ENCODE measurements around the gene QSOX2. TPM values are rescaled to one million over a fixed set of nuclear protein-coding genes. Genes with fewer than 3 reads are reported as not detected.
A peak's percentile ranks its signal among the peaks of the same experiment; 100 is the strongest.
"Not testable (repeated sequence)": the region's sequence is repeated elsewhere in the genome, so short reads cannot be mapped to it uniquely, and the experiment has no call there.

Gene QSOX2
- polyA plus RNA-seq, 6 donors from 2014 or later = 2.8 to 4.6 (median 3.7) TPM

- DNase-seq (no peak), ATAC-seq (ENCODE audit: low read depth in 2 of 2) (no peak)
- peak overlapping the region; percentile 75 to 99 (median 90) for H3K4me3 Mint-ChIP-seq
- no peaks in the 10 kb centered on the region for H3K9me3 Mint-ChIP-seq
- H3K27me3 Mint-ChIP-seq = no peaks in the 10 kb centered on the region
- peaks cover 66 to 87% (median 86%) of the 10 kb centered on the region in 3 donors for H3K4me1 Mint-ChIP-seq
- H3K27ac Mint-ChIP-seq = peak overlapping the region; percentile 67 to 97 (median 91)
- H3K36me3 Mint-ChIP-seq = peaks cover 3 to 12% of the 10 kb centered on the region in 2 donors
Observed at GRCh38 chr9:136238342-136238732, 7.3 kb downstream of the QSOX2 start.

DNA sequence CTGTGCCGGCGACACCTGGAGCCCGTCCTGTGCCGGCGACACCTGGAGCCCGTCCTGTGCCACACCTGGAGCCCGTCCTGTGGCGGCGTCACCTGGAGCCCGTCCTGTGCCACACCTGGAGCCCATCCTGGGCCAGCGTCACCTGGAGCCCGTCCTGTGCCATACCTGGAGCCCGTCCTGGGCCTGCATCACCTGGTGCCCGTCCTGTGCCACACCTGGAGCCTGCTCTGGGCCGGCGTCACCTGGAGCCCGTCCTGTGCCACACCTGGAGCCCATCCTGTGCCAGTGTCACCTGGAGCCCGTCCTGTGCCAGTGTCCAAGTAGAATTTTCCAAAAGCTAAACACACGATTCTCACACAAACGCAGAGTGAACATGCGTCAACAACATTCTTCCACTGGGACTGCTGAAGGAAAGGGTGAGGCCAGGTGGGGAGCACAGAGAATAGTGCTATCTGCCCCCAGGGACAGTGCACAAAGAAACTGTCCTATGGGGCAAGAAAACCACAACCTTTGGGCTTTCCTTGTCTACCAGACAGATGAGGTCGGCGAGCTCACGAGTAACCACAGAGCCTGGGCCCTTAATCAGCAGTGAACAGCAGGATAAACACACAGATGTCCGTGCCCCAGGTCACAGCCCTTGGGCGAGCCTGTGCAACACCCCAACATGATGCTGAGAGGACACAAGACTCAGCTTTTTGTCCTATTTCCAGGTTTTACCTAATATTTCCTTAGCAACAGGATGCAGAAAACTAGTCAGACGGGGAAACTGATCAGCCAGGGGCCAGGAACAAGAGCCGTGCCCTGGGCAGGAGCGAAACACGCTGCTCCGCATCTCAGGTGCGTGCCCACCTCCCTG is 7.9 kb downstream of the QSOX2 start:
- H3K4me3 Mint-ChIP-seq = peak overlapping the region; percentile 75 to 99 (median 90)
- H3K27ac Mint-ChIP-seq = peak overlapping the region; percentile 38 to 97 (median 91)
- no peaks in the 10 kb centered on the region for H3K27me3 Mint-ChIP-seq
- H3K36me3 Mint-ChIP-seq = peaks cover 5 to 15% of the 10 kb centered on the region in 2 donors
- ATAC-seq (ENCODE audit: low read depth in 2 of 2) (no peak), DNase-seq (no peak)
- peaks cover 65 to 87% (median 85%) of the 10 kb centered on the region in 3 donors for H3K4me1 Mint-ChIP-seq
- no peaks in the 10 kb centered on the region for H3K9me3 Mint-ChIP-seq

DNA sequence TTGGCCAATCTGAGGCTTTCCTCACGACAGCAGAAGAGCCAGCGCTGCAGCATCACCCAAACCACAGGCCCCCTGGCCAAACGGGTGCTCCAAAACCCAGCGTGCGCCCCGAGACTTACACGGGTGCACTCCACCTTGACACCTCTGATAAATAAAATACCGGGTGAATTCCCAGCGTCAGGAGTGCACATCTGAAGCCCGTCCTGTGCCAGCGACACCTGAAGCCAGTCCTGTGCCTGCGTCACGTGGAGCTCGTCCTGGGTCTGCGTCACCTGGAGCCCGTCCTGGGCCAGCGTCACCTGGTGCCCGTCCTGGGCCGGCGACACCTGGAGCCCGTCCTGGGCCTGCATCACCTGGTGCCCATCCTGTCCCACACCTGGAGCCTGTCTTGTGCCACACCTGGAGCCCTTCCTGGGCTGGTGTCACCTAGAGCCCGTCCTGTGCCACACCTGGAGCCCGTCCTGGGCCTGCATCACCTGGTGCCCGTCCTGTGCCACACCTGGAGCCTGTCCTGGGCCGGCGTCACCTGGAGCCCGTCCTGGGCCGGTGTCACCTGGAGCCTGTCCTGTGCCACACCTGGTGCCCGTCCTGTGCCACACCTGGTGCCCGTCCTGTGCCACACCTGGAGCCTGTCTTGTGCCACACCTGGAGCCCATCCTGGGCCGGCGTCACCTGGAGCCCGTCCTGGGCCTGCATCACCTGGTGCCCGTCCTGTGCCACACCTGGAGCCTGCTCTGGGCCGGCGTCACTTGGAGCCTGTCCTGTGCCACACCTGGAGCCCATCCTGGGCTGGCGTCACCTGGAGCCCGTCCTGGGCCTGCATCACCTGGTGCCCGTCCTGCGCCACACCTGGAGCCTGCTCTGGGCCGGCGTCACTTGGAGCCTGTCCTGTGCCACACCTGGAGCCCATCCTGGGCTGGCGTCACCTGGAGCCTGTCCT is 8.9 kb downstream of the QSOX2 start:
- DNase-seq; H3K27me3 Mint-ChIP-seq; H3K9me3 Mint-ChIP-seq; ATAC-seq (ENCODE audit: low read depth in 2 of 2): not testable (repeated sequence)
- Mint-ChIP-seq H3K4me1 (peaks cover 65 to 87% (median 82%) of the 10 kb centered on the region in 3 donors), H3K4me3 (peak overlapping the region in 2 of 8 donors; percentile 21 to 64), H3K36me3 (peaks cover 5 to 15% of the 10 kb centered on the region in 2 donors), H3K27ac (peak overlapping the region in 2 of 6 donors; percentile 12 to 54)

DNA sequence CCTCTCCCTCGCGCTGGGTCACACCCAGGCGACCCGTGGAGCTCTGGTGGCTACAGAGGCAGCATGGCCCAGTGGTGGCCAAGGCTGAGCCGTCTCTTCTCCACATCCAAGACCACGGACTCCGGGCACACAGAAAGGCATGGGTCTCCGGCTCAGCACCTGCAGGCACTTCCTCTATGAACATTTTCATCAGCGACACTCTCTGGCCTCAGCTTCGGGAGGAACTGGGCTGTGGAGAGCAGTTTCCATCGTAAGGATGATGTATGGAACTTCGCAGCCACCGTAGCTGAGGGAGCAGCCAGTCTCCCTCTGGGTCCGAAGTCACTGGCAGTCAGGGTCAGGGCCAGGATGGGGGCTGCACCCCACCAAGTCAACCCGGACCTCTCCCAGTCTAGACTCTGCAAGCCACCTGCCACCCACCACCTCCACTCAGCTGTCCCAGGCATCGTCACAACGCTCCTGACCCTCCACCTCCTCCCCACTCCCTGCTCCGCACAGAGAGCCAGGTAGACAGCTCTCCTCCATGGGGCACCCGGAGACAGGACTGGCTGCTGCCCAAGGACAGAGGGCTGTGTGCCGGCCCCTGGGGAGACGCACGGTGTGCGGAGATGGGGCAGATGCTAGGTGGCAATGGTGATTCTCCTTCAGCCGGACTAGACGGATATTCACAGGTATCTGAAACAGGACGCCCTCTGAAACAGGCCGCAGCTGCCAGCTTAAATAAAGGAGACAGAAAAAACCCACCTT is 9.7 kb downstream of the QSOX2 start:
- H3K36me3 Mint-ChIP-seq = peaks cover 5 to 20% of the 10 kb centered on the region in 2 donors
- DNase-seq (no peak), ATAC-seq (ENCODE audit: low read depth in 2 of 2) (no peak)
- H3K4me3 Mint-ChIP-seq = peak overlapping the region in 3 of 8 donors; percentile 20 to 64 (median 21)
- no peaks in the 10 kb centered on the region for H3K27me3 Mint-ChIP-seq
- H3K27ac Mint-ChIP-seq = peak overlapping the region in 4 of 6 donors; percentile 15 to 79 (median 50)
- peaks cover 63 to 87% (median 81%) of the 10 kb centered on the region in 3 donors for H3K4me1 Mint-ChIP-seq
- no peaks in the 10 kb centered on the region for H3K9me3 Mint-ChIP-seq

- peaks cover 63 to 85% (median 81%) of the 10 kb centered on the region in 3 donors for H3K4me1 Mint-ChIP-seq
- peak overlapping the region in 3 of 8 donors; percentile 23 to 59 (median 34) for H3K4me3 Mint-ChIP-seq
- no peaks in the 10 kb centered on the region for H3K27me3 Mint-ChIP-seq
- no peak for DNase-seq
- ATAC-seq (ENCODE audit: low read depth in 2 of 2) = no peak
- H3K36me3 Mint-ChIP-seq = peaks cover 5 to 24% of the 10 kb centered on the region in 2 donors
- peak overlapping the region in 5 of 6 donors; percentile 4 to 90 (median 58) for H3K27ac Mint-ChIP-seq
- no peaks in the 10 kb centered on the region for H3K9me3 Mint-ChIP-seq
Observed at GRCh38 chr9:136235171-136235570, 10.4 kb downstream of the QSOX2 start.

DNA sequence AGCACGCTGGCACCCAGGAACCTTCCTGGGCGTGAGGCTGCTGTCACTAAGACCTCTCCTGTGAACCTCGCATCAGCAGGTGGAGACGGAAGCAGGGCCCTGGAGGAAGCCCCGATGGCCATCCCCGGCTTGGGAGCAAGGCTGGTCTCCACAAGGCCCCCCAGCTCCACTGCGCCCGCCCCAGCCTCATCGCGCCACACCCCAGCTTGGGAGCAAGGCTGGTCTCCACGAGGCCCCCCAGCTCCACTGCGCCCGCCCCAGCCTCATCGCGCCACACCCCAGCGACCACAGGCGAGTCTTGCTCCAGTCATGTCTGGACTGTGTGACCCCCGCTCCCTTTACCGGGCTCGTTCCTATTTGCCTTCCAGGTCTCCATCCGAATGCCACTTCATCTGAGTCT is 11.0 kb downstream of the QSOX2 start:
- Mint-ChIP-seq H3K4me1 (peaks cover 60 to 84% (median 81%) of the 10 kb centered on the region in 3 donors), H3K27me3 (no peaks in the 10 kb centered on the region), H3K36me3 (peaks cover 5 to 24% of the 10 kb centered on the region in 2 donors), H3K9me3 (no peaks in the 10 kb centered on the region), H3K4me3 (no peak overlapping the region), H3K27ac (peak overlapping the region in 4 of 6 donors; percentile 58 to 90 (median 87))
- ATAC-seq (ENCODE audit: low read depth in 2 of 2) = no peak
- DNase-seq = no peak

- DNase-seq (no peak), ATAC-seq (ENCODE audit: low read depth in 2 of 2) (no peak)
- Mint-ChIP-seq H3K27ac (peak overlapping the region in 5 of 6 donors; percentile 41 to 89 (median 69)), H3K27me3 (no peaks in the 10 kb centered on the region), H3K36me3 (peaks cover 5 to 24% of the 10 kb centered on the region in 2 donors), H3K9me3 (no peaks in the 10 kb centered on the region), H3K4me1 (peaks cover 53 to 81% (median 77%) of the 10 kb centered on the region in 3 donors), H3K4me3 (peak overlapping the region in 4 of 8 donors; percentile 15 to 68 (median 39))
Observed at GRCh38 chr9:136233868-136234267, 11.7 kb downstream of the QSOX2 start.

- Mint-ChIP-seq H3K27ac (peak overlapping the region in 4 of 6 donors; percentile 41 to 92 (median 88)), H3K36me3 (peaks cover 5 to 24% of the 10 kb centered on the region in 2 donors), H3K27me3 (no peaks in the 10 kb centered on the region), H3K4me1 (peaks cover 53 to 81% (median 76%) of the 10 kb centered on the region in 3 donors), H3K9me3 (no peaks in the 10 kb centered on the region), H3K4me3 (peak overlapping the region in 7 of 8 donors; percentile 15 to 77 (median 35))
- no peak for DNase-seq
- ATAC-seq (ENCODE audit: low read depth in 2 of 2) = no peak
Observed at GRCh38 chr9:136233411-136233810, 12.2 kb downstream of the QSOX2 start.

- ATAC-seq (ENCODE audit: low read depth in 2 of 2) = no peak
- DNase-seq = no peak
- no peaks in the 10 kb centered on the region for H3K27me3 Mint-ChIP-seq
- H3K27ac Mint-ChIP-seq = peak overlapping the region in 4 of 6 donors; percentile 38 to 96 (median 89)
- no peaks in the 10 kb centered on the region for H3K9me3 Mint-ChIP-seq
- H3K4me1 Mint-ChIP-seq = peaks cover 52 to 81% (median 76%) of the 10 kb centered on the region in 3 donors
- peaks cover 5 to 24% of the 10 kb centered on the region in 2 donors for H3K36me3 Mint-ChIP-seq
- peak overlapping the region in 7 of 8 donors; percentile 8 to 77 (median 35) for H3K4me3 Mint-ChIP-seq
Observed at GRCh38 chr9:136232969-136233368, 12.6 kb downstream of the QSOX2 start.

DNA sequence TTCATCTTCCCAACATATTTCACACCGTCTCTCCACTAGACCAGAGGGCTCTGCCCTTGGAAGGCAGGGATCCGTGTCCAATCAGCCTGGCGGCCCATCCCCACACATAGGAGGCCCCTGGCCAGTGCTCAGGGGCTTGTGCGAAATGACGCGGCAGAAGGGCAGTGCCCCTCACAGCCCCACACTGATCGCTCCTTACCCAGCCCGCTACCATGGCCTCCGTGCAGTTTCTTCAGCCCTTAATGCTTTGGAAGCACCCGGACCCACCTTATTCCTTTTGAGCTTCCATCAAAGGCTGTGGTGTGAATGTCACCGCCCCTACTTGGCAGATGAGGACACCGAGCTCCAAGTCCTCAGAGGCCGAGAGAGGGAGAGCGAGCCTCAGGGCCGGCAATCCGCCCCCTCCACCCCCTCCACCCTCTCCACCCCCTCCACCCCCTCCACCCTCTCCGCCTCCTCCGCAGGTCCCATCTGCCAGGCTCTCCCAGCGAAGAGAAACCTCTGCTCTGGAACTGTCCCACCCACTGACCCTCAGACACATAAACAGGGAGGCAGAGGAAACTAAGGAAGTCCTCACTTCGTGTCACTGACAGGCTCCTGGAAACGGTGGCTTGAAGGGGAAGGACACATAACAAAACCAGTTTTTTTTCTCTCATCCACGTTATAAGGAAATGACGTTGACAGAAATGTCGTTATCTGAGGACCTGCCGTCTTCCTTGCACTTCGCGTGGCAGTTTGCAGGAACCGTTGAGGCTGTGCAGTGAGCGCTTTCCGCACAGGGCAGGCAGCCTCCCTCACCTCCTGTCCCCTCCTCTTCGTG is 13.9 kb downstream of the QSOX2 start:
- no peak for DNase-seq
- H3K27me3 Mint-ChIP-seq = no peaks in the 10 kb centered on the region
- no peaks in the 10 kb centered on the region for H3K9me3 Mint-ChIP-seq
- H3K4me3 Mint-ChIP-seq = peak overlapping the region; percentile 36 to 82 (median 68)
- peaks cover 54 to 88% (median 81%) of the 10 kb centered on the region in 3 donors for H3K4me1 Mint-ChIP-seq
- peak; percentile 61 to 73 for ATAC-seq (ENCODE audit: low read depth in 2 of 2)
- H3K36me3 Mint-ChIP-seq = peaks cover 5 to 24% of the 10 kb centered on the region in 2 donors
- H3K27ac Mint-ChIP-seq = peak overlapping the region; percentile 33 to 96 (median 81)

GRCh38 chr9:136230773-136231172 is 14.8 kb downstream of the QSOX2 start:
- Mint-ChIP-seq H3K36me3 (peaks cover 5 to 24% of the 10 kb centered on the region in 2 donors), H3K27ac (peak overlapping the region in 5 of 6 donors; percentile 10 to 96 (median 78)), H3K4me1 (peaks cover 57 to 90% (median 84%) of the 10 kb centered on the region in 3 donors), H3K27me3 (no peaks in the 10 kb centered on the region), H3K9me3 (peaks cover 0 to under 1% (median 0%) of the 10 kb centered on the region in 7 donors), H3K4me3 (no peak overlapping the region)
- DNase-seq (no peak), ATAC-seq (ENCODE audit: low read depth in 2 of 2) (no peak)

GRCh38 chr9:136230365-136230764 is 15.2 kb downstream of the QSOX2 start:
- H3K4me1 Mint-ChIP-seq = peaks cover 60 to 93% (median 84%) of the 10 kb centered on the region in 3 donors
- DNase-seq (no peak), ATAC-seq (ENCODE audit: low read depth in 2 of 2) (no peak)
- peaks cover 5 to 23% of the 10 kb centered on the region in 2 donors for H3K36me3 Mint-ChIP-seq
- no peaks in the 10 kb centered on the region for H3K27me3 Mint-ChIP-seq
- H3K9me3 Mint-ChIP-seq = peaks cover 0 to 1% (median 0%) of the 10 kb centered on the region in 7 donors
- peak overlapping the region in 5 of 6 donors; percentile 67 to 96 (median 79) for H3K27ac Mint-ChIP-seq
- H3K4me3 Mint-ChIP-seq = no peak overlapping the region
